IPS-20b (cell line): ENCODE measurements around the gene RHEBL1.
A peak's percentile ranks its signal among the peaks of the same experiment; 100 is the strongest.
"Not testable (repeated sequence)": the region's sequence is repeated elsewhere in the genome, so short reads cannot be mapped to it uniquely, and the experiment has no call there.

Experiments
- H3K27ac ChIP-seq: one replicate; pipeline ENCODE4 v1.5.1; 2013; ENCODE audit warnings: low read length
- H3K27me3 ChIP-seq: 2 replicates; pipeline ENCODE4 v1.6.1; 2013; ENCODE audit warnings: mild to moderate bottlenecking, low read length, inconsistent platforms; ENCODE audit not compliant: insufficient read depth
- H3K36me3 ChIP-seq: 2 replicates; pipeline ENCODE4 v1.6.1; 2013; ENCODE audit warnings: low read depth, mild to moderate bottlenecking, inconsistent platforms, low read length, moderate library complexity; ENCODE audit not compliant: insufficient read depth
- H3K4me1 ChIP-seq: 2 replicates; pipeline ENCODE4 v1.6.1; 2013; ENCODE audit warnings: mild to moderate bottlenecking, control low read depth, inconsistent platforms, low read length, moderate library complexity; ENCODE audit not compliant: insufficient read depth
- H3K4me3 ChIP-seq: 2 replicates; pipeline ENCODE4 v1.5.1; 2013; ENCODE audit warnings: mild to moderate bottlenecking, low read length, inconsistent platforms
- H3K9ac ChIP-seq: 2 replicates; pipeline ENCODE4 v1.6.1; 2013; ENCODE audit warnings: low read depth, mild to moderate bottlenecking, inconsistent platforms, low read length, moderate library complexity
- H3K9me3 ChIP-seq: 2 replicates; pipeline ENCODE4 v1.6.1; 2013; ENCODE audit warnings: mild to moderate bottlenecking, low read depth, low read length, inconsistent platforms; ENCODE audit not compliant: insufficient read depth

RHEBL1 gene

GRCh38 chr12:49088150-49088931, 18.6 kb upstream of the RHEBL1 start:
- 0 out of 2 replicates have a peak, but pooled peaks cover 4% of the 10 kb centered on the region for H3K4me1 ChIP-seq
- no peak overlapping the region for H3K27ac ChIP-seq
- H3K36me3 ChIP-seq = no peaks in the 10 kb centered on the region
- H3K4me3 ChIP-seq = peak overlapping the region; percentile 40; the same call in 1 of the 2 replicates
- no peak overlapping the region for H3K9ac ChIP-seq
- H3K9me3 ChIP-seq = no peaks in the 10 kb centered on the region
- peaks cover 82% of the 10 kb centered on the region for H3K27me3 ChIP-seq

GRCh38 chr12:49086116-49086515, 16.3 kb upstream of the RHEBL1 start:
- Histone ChIP-seq H3K4me1 (no peaks in the 10 kb centered on the region), H3K4me3 (no peak overlapping the region), H3K27ac (no peak overlapping the region), H3K9ac (no peak overlapping the region), H3K27me3 (peaks cover 59% of the 10 kb centered on the region), H3K36me3 (no peaks in the 10 kb centered on the region), H3K9me3 (no peaks in the 10 kb centered on the region)

GRCh38 chr12:49084438-49084837, 14.7 kb upstream of the RHEBL1 start:
- H3K4me1 ChIP-seq = no peaks in the 10 kb centered on the region

GRCh38 chr12:49079793-49080192, 10.0 kb upstream of the RHEBL1 start:
- no peaks in the 10 kb centered on the region for H3K4me1 ChIP-seq
- no peak overlapping the region for H3K27ac ChIP-seq
- H3K4me3 ChIP-seq = no peak overlapping the region
- no peak overlapping the region for H3K9ac ChIP-seq
- H3K36me3 ChIP-seq = no peaks in the 10 kb centered on the region
- no peaks in the 10 kb centered on the region for H3K9me3 ChIP-seq
- peaks cover 17% of the 10 kb centered on the region for H3K27me3 ChIP-seq

More at GRCh38 chr12:49084438-49084837, 14.7 kb upstream of the RHEBL1 start:
- Histone ChIP-seq H3K27ac (no peak overlapping the region), H3K36me3 (no peaks in the 10 kb centered on the region), H3K4me3 (no peak overlapping the region), H3K27me3 (peaks cover 48% of the 10 kb centered on the region), H3K9me3 (no peaks in the 10 kb centered on the region), H3K9ac (no peak overlapping the region)

- H3K4me3 ChIP-seq = no peak overlapping the region
- 0 out of 2 replicates have a peak, but pooled peaks cover 2% of the 10 kb centered on the region for H3K4me1 ChIP-seq
- H3K9ac ChIP-seq = no peak overlapping the region
- no peak overlapping the region for H3K27ac ChIP-seq
- H3K9me3 ChIP-seq = no peaks in the 10 kb centered on the region
- no peaks in the 10 kb centered on the region for H3K36me3 ChIP-seq
- H3K27me3 ChIP-seq = peaks cover 23% of the 10 kb centered on the region
Observed at GRCh38 chr12:49070971-49071370, 1.2 kb upstream of the RHEBL1 start.

- H3K9me3 ChIP-seq = no peaks in the 10 kb centered on the region
- peaks cover 23% of the 10 kb centered on the region for H3K27me3 ChIP-seq
- H3K4me3 ChIP-seq = peak overlapping the region; percentile 80
- peak overlapping the region; percentile 40; the same call in 1 of the 2 replicates for H3K9ac ChIP-seq
- H3K4me1 ChIP-seq = 0 out of 2 replicates have a peak, but pooled peaks cover 2% of the 10 kb centered on the region
- H3K36me3 ChIP-seq = peaks cover 3% of the 10 kb centered on the region; the same call in 1 of the 2 replicates
- no peak overlapping the region for H3K27ac ChIP-seq
Observed at GRCh38 chr12:49068879-49069506, 786 bp downstream of the RHEBL1 start.

- Histone ChIP-seq H3K27me3 (peaks cover 18% of the 10 kb centered on the region), H3K4me1 (0 out of 2 replicates have a peak, but pooled peaks cover 2% of the 10 kb centered on the region), H3K4me3 (no peak overlapping the region), H3K9me3 (no peaks in the 10 kb centered on the region), H3K36me3 (peaks cover 3% of the 10 kb centered on the region; the same call in 1 of the 2 replicates), H3K27ac (no peak overlapping the region), H3K9ac (no peak overlapping the region)
Observed at GRCh38 chr12:49066120-49066519, 3.7 kb downstream of the RHEBL1 start.

GRCh38 chr12:49064767-49065152, 5.0 kb downstream of the RHEBL1 start:
- Histone ChIP-seq H3K4me3 (no peak overlapping the region), H3K27ac (no peak overlapping the region), H3K4me1 (no peaks in the 10 kb centered on the region), H3K9me3 (no peaks in the 10 kb centered on the region), H3K27me3 (peaks cover 16% of the 10 kb centered on the region), H3K9ac (no peak overlapping the region), H3K36me3 (peaks cover 3% of the 10 kb centered on the region; the same call in 1 of the 2 replicates)

GRCh38 chr12:49061916-49062315, 7.9 kb downstream of the RHEBL1 start:
- not testable (repeated sequence) for H3K36me3 ChIP-seq, H3K4me3 ChIP-seq, H3K27me3 ChIP-seq, H3K4me1 ChIP-seq, H3K9ac ChIP-seq, H3K27ac ChIP-seq, H3K9me3 ChIP-seq

GRCh38 chr12:49061157-49061650, 8.6 kb downstream of the RHEBL1 start:
- H3K27me3 ChIP-seq = no peaks in the 10 kb centered on the region
- H3K27ac ChIP-seq = peak overlapping the region; percentile 94
- peak overlapping the region; percentile 89 for H3K4me3 ChIP-seq
- H3K4me1 ChIP-seq = peaks cover 8% of the 10 kb centered on the region; the same call in 1 of the 2 replicates
- H3K9ac ChIP-seq = peak overlapping the region; percentile 98; the same call in 1 of the 2 replicates
- no peaks in the 10 kb centered on the region for H3K9me3 ChIP-seq
- peaks cover 3% of the 10 kb centered on the region; the same call in 1 of the 2 replicates for H3K36me3 ChIP-seq

GRCh38 chr12:49060237-49061156, 9.3 kb downstream of the RHEBL1 start, which contains the start of gene KMT2D:
Gene KMT2D, minus strand, starts transcription at chr12:49060794. Its CDS starts 5,470 bp downstream, at chr12:49055324.
- Histone ChIP-seq H3K4me1 (peaks cover 15% of the 10 kb centered on the region), H3K36me3 (peaks cover 7% of the 10 kb centered on the region), H3K27ac (peak within 1 kb of the TSS; percentile 94), H3K4me3 (peak within 1 kb of the TSS; percentile 89), H3K27me3 (no peaks in the 10 kb centered on the region), H3K9me3 (no peaks in the 10 kb centered on the region), H3K9ac (peak within 1 kb of the TSS; percentile 98)
